ENCODE measurements around the gene KLK14. TPM values are rescaled to one million over a fixed set of nuclear protein-coding genes. Genes with fewer than 3 reads are reported as not detected.

Gene KLK14
- total and polyA plus RNA-seq, 2 of the 8 experiments (the other 6 are each of a cell fraction or from before 2014, with no cell fraction given), result 0.09 to 1.2 TPM

DNA sequence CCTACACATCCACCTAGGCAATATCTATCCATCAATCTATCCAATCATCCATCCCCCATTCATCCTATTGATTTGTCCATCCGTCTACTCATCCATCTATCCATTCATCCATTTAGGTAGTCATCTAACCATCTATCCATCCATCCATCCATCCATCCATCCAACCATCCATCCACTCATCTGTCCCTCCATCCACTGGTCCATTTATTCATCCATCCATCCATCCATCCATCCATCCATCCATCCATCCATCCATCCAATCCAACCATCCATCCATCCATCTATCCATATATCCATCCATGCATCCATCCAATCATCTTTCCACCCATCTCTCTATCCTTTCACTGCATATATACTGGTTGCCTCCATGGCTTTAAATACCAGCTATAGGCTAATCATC, 21.7 kb downstream of the KLK14 start:
- Histone ChIP-seq H3K4ac (replicated peaks; ENCODE audit: insufficient read length, low read depth, low read length) (no peak overlapping the region), H4K91ac (replicated peaks; ENCODE audit: insufficient read length, low read length) (no peak overlapping the region), H3K79me1 (ENCODE audit: low read depth, low read length) (no peaks in the 10 kb centered on the region), H3K4me3 (ENCODE audit: extremely low read depth in 1 of 4, insufficient read depth in 2 of 4, low read depth in 3 of 4, low read length in 4 of 4) (no peak overlapping the region), H3K4me2 (ENCODE audit: insufficient read depth in 1 of 2, low read depth in 2 of 2, low read length in 2 of 2) (no peak overlapping the region), H3K23me2 (ENCODE audit: low read depth, low read length) (peaks cover 16% of the 10 kb centered on the region; the same call in 1 of the 2 replicates), H3K56ac (replicated peaks; ENCODE audit: insufficient read length, low read depth, low read length) (no peak overlapping the region), H3K27ac (ENCODE audit: low read depth, low read length) (no peak overlapping the region), H2BK15ac (ENCODE audit: low read length) (no peak overlapping the region), H2BK12ac (ENCODE audit: low read depth, low read length) (no peak overlapping the region), H3K9me3 (ENCODE audit: insufficient read depth in 2 of 2, low read depth in 1 of 2, low read length in 1 of 2) (no peaks in the 10 kb centered on the region), H3K14ac (ENCODE audit: insufficient read length) (no peak overlapping the region), H3K36me3 (ENCODE audit: control insufficient read depth in 2 of 4, insufficient read depth in 4 of 4, low read length in 3 of 4) (no peaks in the 10 kb centered on the region), H3K9ac (replicated peaks in 1 of 4; ENCODE audit: extremely low read depth in 1 of 4, low read depth in 3 of 4, low read length in 3 of 4) (no peak overlapping the region), H2BK5ac (ENCODE audit: low read depth, low read length) (no peak overlapping the region), H3K27me3 (replicated peaks in 1 of 4; ENCODE audit: control insufficient read depth in 3 of 4, extremely low read depth in 1 of 4, insufficient read depth in 3 of 4, low read length in 3 of 4) (no peaks in the 10 kb centered on the region; a peak in 1 of 7 replicates), H2BK120ac (replicated peaks; ENCODE audit: low read depth, low read length) (no peak overlapping the region), H4K5ac (ENCODE audit: insufficient read length, low read depth, low read length) (no peak overlapping the region), H4K20me1 (replicated peaks in 1 of 2; ENCODE audit: control insufficient read depth in 1 of 2, insufficient read depth in 2 of 2, low read length in 2 of 2) (no peaks in the 10 kb centered on the region), H3K79me2 (ENCODE audit: control insufficient read depth in 1 of 2, insufficient read depth in 2 of 2, low read length in 2 of 2) (no peaks in the 10 kb centered on the region), H3K23ac (ENCODE audit: insufficient read length) (no peak overlapping the region), H2BK20ac (ENCODE audit: low read length) (no peak overlapping the region), H2AFZ (ENCODE audit: low read length) (no peak overlapping the region), H4K8ac (ENCODE audit: extremely low read depth, insufficient read depth, low read length) (no peak overlapping the region), H3K4me1 (replicated peaks in 1 of 4; ENCODE audit: control insufficient read depth in 3 of 4, insufficient read depth in 4 of 4, low read length in 3 of 4) (peaks cover 0 to 6% (median 1%) of the 10 kb centered on the region in 4 experiments; a peak in 4 of 7 replicates), H2AK5ac (ENCODE audit: low read depth, low read length) (no peak overlapping the region), H3K18ac (ENCODE audit: extremely low read depth, low read length) (no peak overlapping the region)
- FAIRE-seq, result no peak
- DNase-seq (ENCODE audit: low read depth in 1 of 2, low spot score in 2 of 2), result no peak
- TF ChIP-seq POLR2A (IDR thresholded peaks at IDR 0.05; ENCODE audit: control extremely low read depth in 1 of 2, low read depth in 2 of 2, low read length in 2 of 2) (no peak), TEAD4 (IDR thresholded peaks at IDR 0.05; ENCODE audit: low read depth, low read length) (no peak), EZH2 (IDR thresholded peaks at IDR 0.05; ENCODE audit: low read depth, low read length, severe bottlenecking) (no peak), POLR2AphosphoS5 (IDR thresholded peaks at IDR 0.05; ENCODE audit: low read depth, low read length) (no peak), SP1 (IDR thresholded peaks at IDR 0.05; ENCODE audit: low read depth, low read length) (no peak), EGR1 (IDR thresholded peaks at IDR 0.05; ENCODE audit: borderline replicate concordance, low read depth, low read length) (no peak), JUND (IDR thresholded peaks at IDR 0.05; ENCODE audit: low read length) (no peak), NRF1 (IDR thresholded peaks at IDR 0.05; ENCODE audit: low read depth, low read length) (no peak), SP4 (IDR thresholded peaks at IDR 0.05; ENCODE audit: low read length) (no peak), BCL11A (IDR thresholded peaks at IDR 0.05; ENCODE audit: low read depth in 2 of 2, low read length in 2 of 2) (no peak)
- TF ChIP-seq, protein P1, sequence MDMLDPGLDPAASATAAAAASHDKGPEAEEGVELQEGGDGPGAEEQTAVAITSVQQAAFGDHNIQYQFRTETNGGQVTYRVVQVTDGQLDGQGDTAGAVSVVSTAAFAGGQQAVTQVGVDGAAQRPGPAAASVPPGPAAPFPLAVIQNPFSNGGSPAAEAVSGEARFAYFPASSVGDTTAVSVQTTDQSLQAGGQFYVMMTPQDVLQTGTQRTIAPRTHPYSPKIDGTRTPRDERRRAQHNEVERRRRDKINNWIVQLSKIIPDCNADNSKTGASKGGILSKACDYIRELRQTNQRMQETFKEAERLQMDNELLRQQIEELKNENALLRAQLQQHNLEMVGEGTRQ (IDR thresholded peaks at IDR 0.05; ENCODE audit: low read length), result no peak
- TF ChIP-seq, protein P2, sequence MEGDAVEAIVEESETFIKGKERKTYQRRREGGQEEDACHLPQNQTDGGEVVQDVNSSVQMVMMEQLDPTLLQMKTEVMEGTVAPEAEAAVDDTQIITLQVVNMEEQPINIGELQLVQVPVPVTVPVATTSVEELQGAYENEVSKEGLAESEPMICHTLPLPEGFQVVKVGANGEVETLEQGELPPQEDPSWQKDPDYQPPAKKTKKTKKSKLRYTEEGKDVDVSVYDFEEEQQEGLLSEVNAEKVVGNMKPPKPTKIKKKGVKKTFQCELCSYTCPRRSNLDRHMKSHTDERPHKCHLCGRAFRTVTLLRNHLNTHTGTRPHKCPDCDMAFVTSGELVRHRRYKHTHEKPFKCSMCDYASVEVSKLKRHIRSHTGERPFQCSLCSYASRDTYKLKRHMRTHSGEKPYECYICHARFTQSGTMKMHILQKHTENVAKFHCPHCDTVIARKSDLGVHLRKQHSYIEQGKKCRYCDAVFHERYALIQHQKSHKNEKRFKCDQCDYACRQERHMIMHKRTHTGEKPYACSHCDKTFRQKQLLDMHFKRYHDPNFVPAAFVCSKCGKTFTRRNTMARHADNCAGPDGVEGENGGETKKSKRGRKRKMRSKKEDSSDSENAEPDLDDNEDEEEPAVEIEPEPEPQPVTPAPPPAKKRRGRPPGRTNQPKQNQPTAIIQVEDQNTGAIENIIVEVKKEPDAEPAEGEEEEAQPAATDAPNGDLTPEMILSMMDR (IDR thresholded peaks at IDR 0.05; ENCODE audit: control extremely low read depth in 1 of 3, insufficient read depth in 1 of 3, low read depth in 1 of 3, low read length in 3 of 3), result no peak
- ChIA-PET CTCF (ENCODE audit: partially characterized antibody) (no interaction called here), POLR2A (ENCODE audit: partially characterized antibody) (no interaction called here)
- 0 to 100% methylated on average over 1 of the region's 1 CpG for WGBS, 2 experiments (ENCODE audit: extremely low coverage in 1 of 2, insufficient coverage in 1 of 2, insufficient read length in 1 of 2, insufficient replicate concordance in 2 of 2, low coverage in 1 of 2, low lambda C conversion rate in 2 of 2, missing lambda C conversion rate in 1 of 2)
